ENCODE results near the gene DIAPH3.

DIAPH3 gene

DNA sequence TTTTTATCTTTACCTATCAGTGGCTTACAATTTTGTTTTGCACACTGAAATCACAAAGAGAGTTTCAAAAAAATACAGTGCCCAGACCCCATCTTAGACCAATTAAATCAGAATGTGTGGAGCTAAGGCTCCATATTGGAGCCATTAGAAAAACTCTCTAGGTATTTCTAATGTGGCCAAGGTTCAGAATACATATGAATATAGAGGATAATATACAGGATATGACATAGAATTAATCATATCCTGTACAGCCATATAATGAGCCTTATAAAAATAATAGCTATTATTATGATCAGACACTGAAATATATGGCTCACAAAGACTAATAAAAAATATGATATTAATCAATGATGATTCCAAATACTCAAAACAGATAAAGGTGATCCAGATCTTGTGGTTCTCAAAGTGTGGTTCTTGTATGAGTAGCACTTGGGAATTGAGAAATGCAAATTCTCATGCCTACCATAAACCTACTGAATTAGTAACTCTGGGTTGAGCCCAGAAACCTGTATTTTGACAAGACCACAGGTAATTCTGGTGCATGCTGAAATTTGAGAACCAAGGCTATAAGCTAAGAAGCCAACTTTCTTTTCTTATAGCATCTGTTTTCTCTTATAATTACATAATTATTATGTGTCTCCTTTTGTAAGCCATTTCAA lies 408.0 kb downstream of the DIAPH3 start:
- no peak for DNase-seq

DNA sequence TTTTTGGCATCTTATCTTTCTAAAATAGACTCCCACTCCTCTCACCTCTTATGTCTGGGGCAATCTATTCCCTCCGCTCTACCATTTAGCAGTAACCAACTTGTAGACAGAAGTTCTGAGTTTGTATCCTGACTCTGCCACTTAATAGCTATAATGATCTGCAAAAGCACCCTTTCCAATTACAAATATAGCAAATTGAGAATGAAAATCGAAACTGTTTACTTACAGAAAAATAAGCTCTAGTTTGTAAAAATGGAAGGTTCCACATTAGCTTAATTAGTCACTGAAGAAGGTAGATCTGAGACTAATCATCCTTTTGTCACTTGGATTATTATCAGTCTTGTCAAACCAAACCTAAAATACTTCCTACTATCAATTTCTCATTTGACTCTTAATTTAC lies 409.3 kb downstream of the DIAPH3 start:
- DNase-seq: no peak

- DNase-seq: peak; percentile 77
These were observed 412.9 kb downstream of the DIAPH3 start for GRCh38 chr13:59750860-59751259.

DNA sequence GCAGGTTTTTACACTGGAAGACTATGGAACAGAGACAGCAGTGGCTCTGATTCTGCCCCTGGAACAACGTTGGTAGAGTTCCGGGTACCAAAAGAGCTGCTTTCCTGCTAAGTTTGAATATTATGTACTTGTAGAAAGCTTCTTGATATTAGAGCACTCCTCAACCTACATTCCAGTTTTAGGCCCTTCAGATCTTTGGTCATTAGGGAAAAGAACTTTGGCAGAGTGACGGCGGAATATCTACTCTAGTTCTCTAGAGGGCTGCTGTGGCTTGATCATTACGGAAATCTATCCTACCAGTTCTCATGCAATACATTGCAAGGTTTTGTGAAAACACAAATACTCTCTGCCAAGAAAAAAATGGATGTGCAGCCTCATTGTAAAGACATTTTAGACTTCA lies 415.7 kb downstream of the DIAPH3 start:
- DNase-seq: no peak

DNA sequence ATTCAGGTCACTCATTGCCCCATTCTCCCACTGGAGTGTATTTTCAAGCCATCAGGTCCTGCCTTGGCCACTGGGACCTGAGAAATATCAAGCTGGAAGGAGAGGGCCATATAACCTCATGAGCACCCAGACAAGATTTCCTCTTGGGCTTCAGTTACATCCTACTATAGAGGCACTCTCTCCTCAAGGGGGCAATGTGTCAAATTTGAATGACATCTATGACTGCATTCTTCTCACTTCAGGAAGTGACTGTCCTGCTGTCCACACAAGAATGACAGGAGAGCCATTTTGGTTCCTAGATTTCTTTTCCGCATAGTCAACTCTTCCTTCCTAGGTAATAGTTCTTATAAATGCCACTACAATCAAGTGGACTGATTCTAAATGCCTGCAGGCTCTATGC lies 416.2 kb downstream of the DIAPH3 start:
- DNase-seq: no peak

DNA sequence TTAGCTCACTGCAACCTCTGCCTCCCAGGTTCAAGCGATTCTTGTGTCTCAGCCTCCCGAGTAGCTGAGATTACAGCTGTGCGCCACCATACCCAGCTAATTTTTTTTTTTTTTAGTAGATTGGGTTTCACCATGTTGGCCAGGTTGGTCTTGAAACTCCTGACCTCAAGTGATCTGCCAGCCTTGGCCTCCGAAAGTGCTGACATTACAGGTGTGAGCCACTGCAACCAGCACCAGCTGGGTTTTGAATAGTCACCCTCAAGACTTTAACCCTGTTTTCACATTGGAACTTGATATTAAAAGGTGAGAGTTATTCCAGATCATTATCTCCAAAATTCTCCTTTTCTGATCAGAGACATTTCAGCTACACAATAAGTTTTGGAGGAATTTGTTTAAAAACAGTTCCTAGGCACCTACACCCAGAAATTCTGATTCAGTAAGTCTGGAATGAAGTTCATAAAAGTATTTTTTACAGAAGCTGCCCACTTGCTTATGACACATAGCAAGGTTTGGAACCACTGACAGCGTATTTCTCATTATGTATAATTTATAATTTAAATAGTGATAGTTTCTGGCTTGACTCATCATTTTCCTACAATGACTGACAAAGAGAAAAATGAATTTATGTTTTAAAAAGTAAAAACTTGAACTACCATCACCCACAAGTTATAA lies 417.3 kb downstream of the DIAPH3 start:
- no peak for DNase-seq

GRCh38 chr13:59745392-59745788 lies 418.3 kb downstream of the DIAPH3 start:
- no peak for DNase-seq

- no peak for DNase-seq
These were observed 418.9 kb downstream of the DIAPH3 start for GRCh38 chr13:59744747-59745391.

DNA sequence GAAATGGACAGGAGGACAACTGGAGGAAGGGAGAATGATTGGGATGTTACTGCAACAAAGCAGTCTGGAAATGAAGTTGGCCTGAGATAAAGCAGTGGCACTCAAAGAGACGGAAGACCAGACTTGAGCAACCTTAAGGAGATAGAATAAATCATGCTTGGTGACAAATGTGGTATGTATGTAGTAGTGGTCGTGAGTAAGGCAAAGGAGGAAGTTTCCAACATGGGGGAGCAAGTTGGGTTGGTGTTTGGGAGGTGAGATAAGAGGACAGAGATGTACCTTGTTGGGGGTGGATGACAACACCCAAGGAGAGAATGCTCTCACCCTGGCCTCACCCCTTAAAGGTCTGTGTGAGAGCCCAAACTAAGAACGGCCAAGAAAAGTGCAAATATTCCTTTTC lies 420.5 kb downstream of the DIAPH3 start:
- DNase-seq: no peak

DNA sequence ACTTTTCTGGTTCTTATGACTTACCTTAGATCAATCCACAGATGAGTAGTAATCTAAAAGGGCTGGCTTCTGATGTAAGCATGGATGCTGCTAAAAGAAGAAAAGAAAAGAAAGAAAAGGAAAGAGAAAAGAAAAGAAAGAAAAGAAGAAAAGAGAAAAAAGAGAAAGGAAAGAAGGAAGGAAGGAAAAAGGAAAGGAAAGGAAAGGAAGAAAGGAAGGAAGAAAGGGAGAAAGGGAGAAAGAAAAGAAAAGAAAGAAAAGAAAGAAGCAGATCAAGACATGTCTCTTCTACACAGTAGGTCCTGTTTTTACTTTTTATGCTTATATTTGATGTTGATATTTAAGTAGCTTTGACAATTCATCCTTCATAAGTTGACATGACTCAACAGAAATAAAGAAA lies 421.3 kb downstream of the DIAPH3 start:
- no peak for DNase-seq

- DNase-seq: no peak
These were observed 424.8 kb downstream of the DIAPH3 start for GRCh38 chr13:59738921-59739320.

DNA sequence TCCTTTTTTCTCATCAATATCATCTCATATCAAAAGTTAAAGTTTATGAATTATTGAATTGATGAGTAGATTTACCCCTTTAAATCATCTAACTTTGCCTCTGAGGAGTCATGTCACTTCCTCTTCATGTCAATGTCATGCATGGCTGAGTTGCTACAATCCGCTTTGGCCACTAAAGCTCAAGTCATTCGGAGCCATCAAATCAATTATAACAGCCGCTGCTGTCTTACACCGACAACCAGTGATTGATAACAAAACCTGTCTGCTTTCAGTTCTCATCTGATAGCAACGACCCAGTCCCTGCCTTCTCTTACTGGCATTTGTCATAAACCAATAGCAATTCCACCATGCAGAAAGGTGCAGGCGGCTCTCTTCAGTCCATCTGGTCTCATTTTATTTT lies 429.3 kb downstream of the DIAPH3 start:
- peak; percentile 7 for DNase-seq

DNA sequence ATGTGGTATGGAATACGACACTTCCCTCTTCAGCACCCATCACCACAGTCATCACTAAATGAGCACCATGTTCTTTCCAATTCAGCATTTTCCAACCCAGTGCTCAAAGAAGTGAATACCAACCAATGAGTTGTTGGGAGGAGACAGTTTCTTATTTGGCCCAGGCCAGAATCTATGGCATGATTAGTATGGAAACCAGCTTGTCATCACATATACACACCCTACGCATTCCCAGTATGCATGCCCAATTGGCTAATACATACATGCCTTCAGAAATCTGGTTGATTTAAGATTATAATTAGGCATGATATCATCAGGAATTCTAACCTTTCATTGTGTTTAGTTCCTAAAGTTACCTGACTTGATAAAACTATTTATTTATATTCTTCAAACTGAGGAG lies 430.0 kb downstream of the DIAPH3 start:
- DNase-seq: no peak

- DNase-seq: no peak
These were observed 433.7 kb downstream of the DIAPH3 start for GRCh38 chr13:59730026-59730425.

- DNase-seq: no peak
These were observed 434.7 kb downstream of the DIAPH3 start for GRCh38 chr13:59728896-59729545.

DNA sequence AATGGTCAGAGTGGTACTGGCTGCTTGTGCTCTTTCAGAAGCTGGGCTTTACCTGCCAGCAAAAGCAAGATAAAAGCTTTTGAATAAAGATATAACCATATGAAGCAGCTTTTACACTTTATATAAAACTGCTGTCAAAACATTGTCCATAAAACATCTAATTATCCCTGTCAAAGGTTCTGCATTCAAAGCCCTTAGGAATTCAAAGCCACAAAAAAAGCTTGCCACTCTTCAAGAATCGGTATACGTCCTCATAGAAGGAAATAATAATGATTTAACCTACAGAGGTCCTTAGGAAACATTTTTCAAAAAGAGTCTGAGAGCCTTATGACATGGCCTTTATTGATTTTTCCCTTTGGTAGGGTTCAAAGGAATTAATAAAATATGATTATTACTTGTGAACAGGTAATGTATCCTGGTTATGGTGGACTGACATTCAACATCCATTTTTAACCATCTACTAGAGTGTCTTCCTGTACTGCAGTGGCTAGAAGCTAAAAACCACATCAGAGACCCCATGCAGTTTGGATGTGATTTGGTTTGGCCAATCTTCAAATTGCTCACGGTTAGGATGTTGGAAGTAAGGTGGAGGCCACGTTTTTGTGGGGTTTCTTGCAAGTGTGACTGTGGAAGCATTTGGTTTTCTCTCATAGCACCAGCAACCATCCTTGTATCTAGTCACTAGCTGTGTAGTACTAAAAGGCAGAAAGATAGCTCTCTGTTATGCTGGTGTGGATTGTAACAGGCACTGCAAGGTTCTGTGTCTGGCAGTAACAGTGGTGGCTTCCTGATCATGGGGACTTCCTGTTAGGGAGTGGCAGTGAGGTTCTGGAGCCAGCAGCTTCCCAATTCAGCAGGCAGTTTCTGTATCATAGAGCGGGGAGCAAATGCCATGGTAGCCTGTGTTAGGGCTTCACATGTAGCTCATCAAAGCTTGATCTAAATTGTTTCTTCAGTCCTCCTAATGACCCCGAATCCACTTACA lies 441.5 kb downstream of the DIAPH3 start:
- DNase-seq: no peak

- no peak for DNase-seq
These were observed 448.1 kb downstream of the DIAPH3 start for GRCh38 chr13:59715611-59716010.

- DNase-seq: no peak
These were observed 452.6 kb downstream of the DIAPH3 start for GRCh38 chr13:59710996-59711701.

DNA sequence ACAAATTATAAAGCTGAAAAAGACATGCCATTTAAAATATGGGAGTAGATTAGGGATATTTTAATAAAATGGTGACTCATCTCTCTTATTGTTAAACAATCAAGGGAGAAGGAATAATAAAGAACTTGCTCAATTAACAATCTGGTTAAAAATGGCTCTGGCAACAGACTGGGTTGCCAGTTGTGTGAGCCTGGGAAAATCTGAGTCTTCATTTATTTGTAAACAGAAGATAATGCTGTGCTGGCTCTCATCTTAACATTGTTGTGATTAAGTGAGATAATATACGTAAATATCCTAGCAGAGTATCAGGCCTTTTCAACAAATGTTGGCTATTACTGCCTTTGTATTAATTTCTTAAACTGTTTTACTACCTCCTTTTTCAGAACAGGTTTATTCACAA lies 453.3 kb downstream of the DIAPH3 start:
- DNase-seq: no peak

- no peak for DNase-seq
These were observed 457.4 kb downstream of the DIAPH3 start for GRCh38 chr13:59706101-59706976.

GRCh38 chr13:59702269-59702668 lies 461.5 kb downstream of the DIAPH3 start:
- DNase-seq: no peak

Measured in NCI-H2171 treated with DMSO at 0.1 percent for 48 hours (cell line).